GM19351 (cell line): ENCODE measurements around the gene TTC5.
A peak's percentile ranks its signal among the peaks of the same experiment; 100 is the strongest.
"Not testable (repeated sequence)": the region's sequence is repeated elsewhere in the genome, so short reads cannot be mapped to it uniquely, and the experiment has no call there.

Experiments used
- ATAC-seq: cut with Tn5 transposase; IDR thresholded peaks from one replicate; pipeline ENCODE4 v1.9.1; 2021; ENCODE audit warnings: mild to moderate bottlenecking, moderate library complexity; ENCODE audit not compliant: unreplicated experiment

The TTC5 gene

GRCh38 chr14:20306079-20306423, 300 bp upstream of the TTC5 start:
- ATAC-seq: peak; percentile 7

GRCh38 chr14:20302042-20302755, 3.6 kb downstream of the TTC5 start:
- ATAC-seq: no peak

- peak; percentile 87 for ATAC-seq
These were observed 10.7 kb downstream of the TTC5 start for GRCh38 chr14:20295067-20295466.

GRCh38 chr14:20294636-20295035, 11.1 kb downstream of the TTC5 start:
- ATAC-seq: no peak

GRCh38 chr14:20281998-20282397, 23.8 kb downstream of the TTC5 start:
- not testable (repeated sequence) for ATAC-seq

GRCh38 chr14:20280265-20280664, 25.5 kb downstream of the TTC5 start:
- not testable (repeated sequence) for ATAC-seq

GRCh38 chr14:20278414-20278813, 27.3 kb downstream of the TTC5 start:
- ATAC-seq: no peak

- ATAC-seq: no peak
These were observed 28.3 kb downstream of the TTC5 start for GRCh38 chr14:20277409-20277808.

- ATAC-seq: no peak
These were observed 31.7 kb downstream of the TTC5 start for GRCh38 chr14:20274062-20274461.

GRCh38 chr14:20264361-20264760, 41.4 kb downstream of the TTC5 start:
- not testable (repeated sequence) for ATAC-seq

GRCh38 chr14:20262642-20263128, 43.1 kb downstream of the TTC5 start:
- no peak for ATAC-seq

- ATAC-seq: no peak
These were observed 58.0 kb downstream of the TTC5 start for GRCh38 chr14:20247646-20248246.
